ENCODE results near the gene SKI. TPM values are rescaled to one million over a fixed set of nuclear protein-coding genes. Genes with fewer than 3 reads are reported as not detected.

Gene SKI
- total RNA-seq, 4 donors from 2014 or later = 24.4 to 52.4 (median 32.2) TPM

DNA sequence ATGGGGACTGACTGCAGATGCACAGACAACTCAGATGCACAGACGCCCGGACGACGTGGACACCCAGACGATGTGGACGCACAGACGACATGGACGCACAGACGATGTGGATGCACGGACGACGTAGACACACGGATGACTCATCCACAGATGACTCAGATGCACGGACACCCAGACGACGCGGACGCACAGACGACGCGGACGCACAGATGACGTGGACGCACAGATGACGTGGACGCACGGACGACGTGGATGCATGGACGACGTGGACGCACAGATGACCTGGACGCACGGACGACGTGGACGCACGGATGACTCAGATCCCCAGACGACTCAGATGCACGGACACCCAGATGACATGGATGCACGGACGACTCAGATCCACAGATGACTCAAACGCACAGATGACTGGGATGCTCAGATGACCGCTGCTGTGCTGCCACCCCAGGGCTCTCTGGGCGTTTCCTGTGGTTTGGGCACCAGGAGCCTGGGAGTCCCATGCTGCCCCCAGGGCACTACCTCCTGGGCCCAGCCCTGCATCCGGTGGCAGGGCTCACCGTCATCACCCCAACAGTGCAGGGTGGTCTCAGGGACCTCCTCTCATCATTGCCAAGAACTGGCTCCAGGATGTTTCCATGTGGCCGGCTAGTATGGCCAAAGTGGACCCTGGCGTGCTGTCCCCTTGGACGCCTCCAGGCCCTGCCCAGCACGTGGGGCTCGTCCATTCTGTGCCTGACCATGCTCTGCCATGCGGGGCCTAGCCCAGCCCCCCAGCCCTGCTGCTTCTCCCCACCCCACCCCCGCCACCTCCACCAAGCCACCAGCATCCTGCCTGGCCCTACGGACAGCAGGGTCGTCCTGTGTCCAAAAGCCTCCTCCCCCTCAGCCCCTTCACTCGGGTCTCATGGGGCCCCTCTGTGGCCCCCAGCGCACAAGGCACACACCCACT is 47.5 kb upstream of the SKI start:
- intact Hi-C loops (cut with DNase I; ENCODE audit: low total_unique reads) = loop anchor here (5.0 kb wide), 1 partner anchor 38 kb away; no protein-coding TSS in a partner anchor
- in situ Hi-C loops (cut with MboI; ENCODE audit: low pct_ligation_motif_present in 1 of 4, low pct_unique_long_range_greater_than_20kb in 1 of 4, low sequenced_read_pairs in 3 of 4) = loop anchor here in 2 of 4 donors (25.0 kb wide), 2 partner anchors 357 to 607 kb away; partner anchors contain the start of genes HES5 (in 1 of the 2) and PANK4 (in 1 of the 2)

DNA sequence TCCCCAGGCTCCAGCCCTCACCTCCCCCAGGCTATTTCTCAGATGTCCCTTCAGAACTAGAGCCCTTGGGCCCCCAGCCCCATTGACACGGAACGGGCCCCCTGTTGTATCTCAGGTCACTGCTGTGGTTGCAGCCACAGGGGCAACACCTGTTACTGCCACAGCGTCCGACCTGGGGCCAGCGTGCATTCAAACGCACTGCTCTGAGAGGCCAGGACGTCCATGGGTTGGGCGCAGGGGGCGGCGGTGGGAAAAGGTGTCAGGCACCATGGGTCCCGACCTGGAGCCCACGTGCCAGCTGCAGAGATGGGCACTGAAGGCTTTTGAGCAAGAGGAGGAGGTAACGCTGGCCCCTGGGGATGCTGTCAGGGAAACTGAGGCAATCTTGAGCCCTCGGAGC is 46.8 kb upstream of the SKI start:
- 89% methylated on average over 14 of the region's 14 CpGs; no CpG with 5 or more reads in 1 of the 2 donors for WGBS, 2 donors (ENCODE audit: low coverage in 1 of 2)

More for the DNA sequence above, 47.5 kb upstream of the SKI start:
- DNase-seq = no peak
- no peaks in the 10 kb centered on the region for H3K36me3 ChIP-seq
- no peaks in the 10 kb centered on the region for H3K27me3 ChIP-seq
- no peak overlapping the region for H3K27ac ChIP-seq
- no peaks in the 10 kb centered on the region for H3K4me1 ChIP-seq
- no peak for TF ChIP-seq POLR2A (IDR thresholded peaks at IDR 0.05)
- no peak for TF ChIP-seq POLR2AphosphoS5 (IDR thresholded peaks at IDR 0.05)
- no peak for TF ChIP-seq EP300 (IDR thresholded peaks at IDR 0.05; ENCODE audit: low read depth)
- TF ChIP-seq, protein P1, sequence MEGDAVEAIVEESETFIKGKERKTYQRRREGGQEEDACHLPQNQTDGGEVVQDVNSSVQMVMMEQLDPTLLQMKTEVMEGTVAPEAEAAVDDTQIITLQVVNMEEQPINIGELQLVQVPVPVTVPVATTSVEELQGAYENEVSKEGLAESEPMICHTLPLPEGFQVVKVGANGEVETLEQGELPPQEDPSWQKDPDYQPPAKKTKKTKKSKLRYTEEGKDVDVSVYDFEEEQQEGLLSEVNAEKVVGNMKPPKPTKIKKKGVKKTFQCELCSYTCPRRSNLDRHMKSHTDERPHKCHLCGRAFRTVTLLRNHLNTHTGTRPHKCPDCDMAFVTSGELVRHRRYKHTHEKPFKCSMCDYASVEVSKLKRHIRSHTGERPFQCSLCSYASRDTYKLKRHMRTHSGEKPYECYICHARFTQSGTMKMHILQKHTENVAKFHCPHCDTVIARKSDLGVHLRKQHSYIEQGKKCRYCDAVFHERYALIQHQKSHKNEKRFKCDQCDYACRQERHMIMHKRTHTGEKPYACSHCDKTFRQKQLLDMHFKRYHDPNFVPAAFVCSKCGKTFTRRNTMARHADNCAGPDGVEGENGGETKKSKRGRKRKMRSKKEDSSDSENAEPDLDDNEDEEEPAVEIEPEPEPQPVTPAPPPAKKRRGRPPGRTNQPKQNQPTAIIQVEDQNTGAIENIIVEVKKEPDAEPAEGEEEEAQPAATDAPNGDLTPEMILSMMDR (IDR thresholded peaks at IDR 0.05) = no peak
- WGBS, 2 donors (ENCODE audit: low coverage in 1 of 2) = 84 to 90% methylated on average over 10 to 51 of the region's 58 CpGs
- H3K4me3 ChIP-seq = no peak overlapping the region
- no peaks in the 10 kb centered on the region for H3K9me3 ChIP-seq

DNA sequence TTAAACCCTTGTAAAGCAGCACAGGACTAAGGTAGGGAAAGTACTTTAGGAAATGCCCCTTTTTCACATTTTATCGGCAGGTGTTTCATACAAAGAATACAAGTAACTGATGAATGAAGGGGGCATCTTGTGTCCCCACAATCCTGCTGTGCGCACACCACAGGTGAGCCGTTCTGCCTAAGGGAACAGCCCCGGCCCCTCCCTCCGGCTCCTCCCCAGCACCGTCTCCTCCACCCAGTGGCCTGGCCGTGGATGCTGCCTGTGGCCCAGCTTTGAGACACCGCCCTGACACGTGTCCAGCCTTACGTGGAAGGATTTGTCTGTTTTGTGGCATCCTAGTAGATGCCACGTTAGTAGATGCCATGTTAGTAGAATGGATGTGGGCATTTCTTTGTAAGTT is 46.4 kb upstream of the SKI start:
- intact Hi-C loops (cut with DNase I; ENCODE audit: low total_unique reads) (loop anchor here (5.0 kb wide), 1 partner anchor 39 kb away; no protein-coding TSS in a partner anchor), in situ Hi-C loops (cut with MboI; ENCODE audit: low pct_ligation_motif_present in 1 of 4, low pct_unique_long_range_greater_than_20kb in 1 of 4, low sequenced_read_pairs in 3 of 4) (loop anchor here in 2 of 4 donors (25.0 kb wide), 2 partner anchors 356 to 606 kb away; partner anchors contain the start of genes HES5 (in 1 of the 2) and PANK4 (in 1 of the 2))
- TF ChIP-seq EP300 (IDR thresholded peaks at IDR 0.05; ENCODE audit: low read depth) (no peak), POLR2A (IDR thresholded peaks at IDR 0.05) (no peak), POLR2AphosphoS5 (IDR thresholded peaks at IDR 0.05) (no peak)
- TF ChIP-seq, protein P1 (IDR thresholded peaks at IDR 0.05) = no peak
- Histone ChIP-seq H3K27ac (no peak overlapping the region), H3K27me3 (no peaks in the 10 kb centered on the region), H3K4me1 (no peaks in the 10 kb centered on the region), H3K4me3 (no peak overlapping the region), H3K36me3 (no peaks in the 10 kb centered on the region), H3K9me3 (no peaks in the 10 kb centered on the region)
- no peak for DNase-seq
- WGBS, 2 donors (ENCODE audit: low coverage in 1 of 2) = 94 to 100% methylated on average over 1 to 11 of the region's 11 CpGs

More for the DNA sequence above, 46.8 kb upstream of the SKI start:
- no peaks in the 10 kb centered on the region for H3K9me3 ChIP-seq
- H3K27ac ChIP-seq = no peak overlapping the region
- DNase-seq = no peak
- no peaks in the 10 kb centered on the region for H3K27me3 ChIP-seq
- TF ChIP-seq EP300 (IDR thresholded peaks at IDR 0.05; ENCODE audit: low read depth) (no peak), POLR2AphosphoS5 (IDR thresholded peaks at IDR 0.05) (no peak), POLR2A (IDR thresholded peaks at IDR 0.05) (no peak)
- TF ChIP-seq, protein P1 (IDR thresholded peaks at IDR 0.05) = no peak
- H3K36me3 ChIP-seq = no peaks in the 10 kb centered on the region
- in situ Hi-C loops (cut with MboI; ENCODE audit: low pct_ligation_motif_present in 1 of 4, low pct_unique_long_range_greater_than_20kb in 1 of 4, low sequenced_read_pairs in 3 of 4) = loop anchor here in 2 of 4 donors (25.0 kb wide), 2 partner anchors 356 to 606 kb away; partner anchors contain the start of genes HES5 (in 1 of the 2) and PANK4 (in 1 of the 2)
- no peaks in the 10 kb centered on the region for H3K4me1 ChIP-seq
- no peak overlapping the region for H3K4me3 ChIP-seq
- intact Hi-C loops (cut with DNase I; ENCODE audit: low total_unique reads) = loop anchor here (5.0 kb wide), 1 partner anchor 39 kb away; no protein-coding TSS in a partner anchor

DNA sequence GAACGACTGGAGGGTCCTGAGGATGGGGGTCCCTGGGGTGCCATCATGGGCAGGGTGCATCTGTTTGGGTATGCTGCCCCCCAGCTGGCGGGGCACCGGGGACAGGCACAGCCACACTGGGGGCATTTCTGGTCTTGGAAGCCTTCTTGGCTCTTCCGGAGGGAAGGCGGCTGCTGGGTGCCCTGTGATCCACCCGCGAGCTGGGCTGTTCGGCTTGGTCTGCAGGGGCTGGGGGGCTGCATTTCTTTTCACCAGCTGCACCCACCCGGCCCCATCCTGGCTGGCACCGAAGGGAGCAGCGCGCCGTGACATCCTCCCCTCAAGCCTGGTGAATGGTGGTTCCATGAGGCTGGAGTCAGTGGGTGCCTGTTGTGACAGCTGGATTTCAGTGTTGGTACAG is 45.7 kb upstream of the SKI start:
- Histone ChIP-seq H3K9me3 (no peaks in the 10 kb centered on the region), H3K27me3 (no peaks in the 10 kb centered on the region), H3K27ac (no peak overlapping the region), H3K36me3 (no peaks in the 10 kb centered on the region), H3K4me1 (peaks cover 0 to under 1% (median 0%) of the 10 kb centered on the region in 4 donors), H3K4me3 (no peak overlapping the region)
- TF ChIP-seq POLR2AphosphoS5 (IDR thresholded peaks at IDR 0.05) (no peak), EP300 (IDR thresholded peaks at IDR 0.05; ENCODE audit: low read depth) (no peak)
- TF ChIP-seq, protein P1 (IDR thresholded peaks at IDR 0.05) = no peak
- no peak for DNase-seq
- in situ Hi-C loops (cut with MboI; ENCODE audit: low pct_ligation_motif_present in 1 of 4, low pct_unique_long_range_greater_than_20kb in 1 of 4, low sequenced_read_pairs in 3 of 4) = loop anchor here in 2 of 4 donors (25.0 kb wide), 2 partner anchors 355 to 605 kb away; partner anchors contain the start of genes HES5 (in 1 of the 2) and PANK4 (in 1 of the 2)
- intact Hi-C loops (cut with DNase I; ENCODE audit: low total_unique reads) = loop anchor here (5.0 kb wide), 1 partner anchor 40 kb away; no protein-coding TSS in a partner anchor
- 91% methylated on average over 12 of the region's 13 CpGs; no CpG with 5 or more reads in 1 of the 2 donors for WGBS, 2 donors (ENCODE audit: low coverage in 1 of 2)

Data from transverse colon (tissue), 4 donors.